ENCODE results near the gene BCL2L15. TPM values are rescaled to one million over a fixed set of nuclear protein-coding genes. Genes with fewer than 3 reads are reported as not detected.

The BCL2L15 gene
- total and polyA plus RNA-seq, 4 donors: 0.04 to 0.70 (median 0.11) TPM

DNA sequence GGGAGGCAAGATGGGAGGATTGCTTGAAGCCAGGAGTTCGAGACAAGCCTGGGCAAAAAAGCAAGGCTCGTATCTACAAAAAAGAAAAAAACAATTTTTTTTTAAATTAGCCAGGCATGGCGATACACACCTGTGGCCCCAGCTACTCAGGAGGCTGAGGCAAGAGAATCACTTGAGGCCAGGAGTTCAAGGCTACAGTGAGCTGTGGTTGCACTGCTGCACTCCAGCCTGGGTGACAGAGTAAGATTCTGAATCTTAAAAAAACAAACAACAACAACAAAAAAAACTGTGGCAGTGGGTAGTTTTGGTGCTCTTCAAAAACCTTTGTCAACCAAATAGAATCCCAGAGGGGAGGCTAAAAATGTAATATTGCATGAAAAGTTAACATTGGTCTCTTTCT, 16.6 kb downstream of the BCL2L15 start (continued):
- no peak for TF ChIP-seq EGR1 (IDR thresholded peaks at IDR 0.05; ENCODE audit: low read depth in 2 of 2)
- no peak for TF ChIP-seq RXRA (IDR thresholded peaks at IDR 0.05)
- no peak for TF ChIP-seq RAD21 (IDR thresholded peaks at IDR 0.05)
- TF ChIP-seq, protein P1, sequence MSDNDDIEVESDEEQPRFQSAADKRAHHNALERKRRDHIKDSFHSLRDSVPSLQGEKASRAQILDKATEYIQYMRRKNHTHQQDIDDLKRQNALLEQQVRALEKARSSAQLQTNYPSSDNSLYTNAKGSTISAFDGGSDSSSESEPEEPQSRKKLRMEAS (IDR thresholded peaks at IDR 0.05): no peak

DNA sequence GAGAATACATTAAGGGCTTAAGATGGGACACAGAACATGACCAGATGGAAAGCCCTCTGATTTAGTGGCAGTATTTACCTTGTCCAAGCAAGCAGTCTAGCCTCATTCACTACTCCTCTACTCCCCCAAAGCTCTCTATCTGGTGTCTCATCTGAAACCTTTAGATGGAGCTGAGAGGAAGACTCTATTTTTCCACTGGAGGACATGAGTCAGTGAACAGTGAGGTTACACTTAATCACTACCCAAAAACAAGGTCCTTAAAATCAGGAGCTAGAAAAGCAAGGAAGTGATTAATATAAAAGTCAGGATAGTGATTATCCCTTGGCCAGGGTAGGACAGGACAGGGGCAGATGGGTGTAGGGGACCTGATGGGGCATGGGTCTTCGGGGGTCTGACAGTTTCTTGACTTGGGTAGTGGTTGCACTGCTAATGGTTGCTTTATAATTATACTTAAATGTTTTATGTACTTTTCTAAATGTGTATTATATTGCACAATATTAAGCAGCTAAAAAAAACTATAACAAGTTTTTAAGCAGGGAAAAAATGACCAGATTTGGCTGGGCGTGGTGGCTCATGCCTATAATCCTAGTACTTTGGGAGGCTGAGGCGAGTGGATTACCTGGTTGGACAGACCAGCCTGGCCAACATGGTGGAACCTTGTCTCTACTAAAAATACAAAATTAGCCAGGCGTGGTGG, 18.8 kb downstream of the BCL2L15 start:
- H3K9me3 ChIP-seq (ENCODE audit: control insufficient read depth in 4 of 4, low read length in 3 of 4): no peaks in the 10 kb centered on the region
- DNase-seq (ENCODE audit: low spot score): no peak
- no peak overlapping the region for H3K4me3 ChIP-seq (ENCODE audit: low read depth in 1 of 3, low read length in 3 of 3)
- no peaks in the 10 kb centered on the region for H3K27me3 ChIP-seq (ENCODE audit: control insufficient read depth in 4 of 4, insufficient read depth in 4 of 4, low read length in 3 of 4)
- WGBS: 94% methylated on average over 4 of the region's 4 CpGs
- H3K9ac ChIP-seq (ENCODE audit: low read depth in 1 of 2, low read length in 2 of 2): no peak overlapping the region
- TF ChIP-seq, protein P2, sequence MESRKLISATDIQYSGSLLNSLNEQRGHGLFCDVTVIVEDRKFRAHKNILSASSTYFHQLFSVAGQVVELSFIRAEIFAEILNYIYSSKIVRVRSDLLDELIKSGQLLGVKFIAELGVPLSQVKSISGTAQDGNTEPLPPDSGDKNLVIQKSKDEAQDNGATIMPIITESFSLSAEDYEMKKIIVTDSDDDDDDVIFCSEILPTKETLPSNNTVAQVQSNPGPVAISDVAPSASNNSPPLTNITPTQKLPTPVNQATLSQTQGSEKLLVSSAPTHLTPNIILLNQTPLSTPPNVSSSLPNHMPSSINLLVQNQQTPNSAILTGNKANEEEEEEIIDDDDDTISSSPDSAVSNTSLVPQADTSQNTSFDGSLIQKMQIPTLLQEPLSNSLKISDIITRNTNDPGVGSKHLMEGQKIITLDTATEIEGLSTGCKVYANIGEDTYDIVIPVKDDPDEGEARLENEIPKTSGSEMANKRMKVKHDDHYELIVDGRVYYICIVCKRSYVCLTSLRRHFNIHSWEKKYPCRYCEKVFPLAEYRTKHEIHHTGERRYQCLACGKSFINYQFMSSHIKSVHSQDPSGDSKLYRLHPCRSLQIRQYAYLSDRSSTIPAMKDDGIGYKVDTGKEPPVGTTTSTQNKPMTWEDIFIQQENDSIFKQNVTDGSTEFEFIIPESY (IDR thresholded peaks at IDR 0.05): no peak
- TF ChIP-seq FOXA2 (IDR thresholded peaks at IDR 0.05) (no peak), RAD21 (IDR thresholded peaks at IDR 0.05) (no peak), HNF4A (conservative IDR thresholded peaks at IDR 0.05) (no peak), RXRA (IDR thresholded peaks at IDR 0.05) (no peak), EGR1 (IDR thresholded peaks at IDR 0.05; ENCODE audit: low read depth in 2 of 2) (no peak), FOXA1 (IDR thresholded peaks at IDR 0.05) (no peak), SP1 (IDR thresholded peaks at IDR 0.05) (no peak), JUND (IDR thresholded peaks at IDR 0.05) (no peak), NR2F2 (IDR thresholded peaks at IDR 0.05) (no peak), TAF1 (conservative IDR thresholded peaks at IDR 0.05) (no peak), GABPA (IDR thresholded peaks at IDR 0.05 in 1 of 2, conservative IDR thresholded peaks at IDR 0.05 in 1 of 2) (no peak), HNF4G (IDR thresholded peaks at IDR 0.05) (no peak), YY1 (IDR thresholded peaks at IDR 0.05) (no peak)
- TF ChIP-seq, protein P1 (IDR thresholded peaks at IDR 0.05): no peak
- TF ChIP-seq, protein P3, sequence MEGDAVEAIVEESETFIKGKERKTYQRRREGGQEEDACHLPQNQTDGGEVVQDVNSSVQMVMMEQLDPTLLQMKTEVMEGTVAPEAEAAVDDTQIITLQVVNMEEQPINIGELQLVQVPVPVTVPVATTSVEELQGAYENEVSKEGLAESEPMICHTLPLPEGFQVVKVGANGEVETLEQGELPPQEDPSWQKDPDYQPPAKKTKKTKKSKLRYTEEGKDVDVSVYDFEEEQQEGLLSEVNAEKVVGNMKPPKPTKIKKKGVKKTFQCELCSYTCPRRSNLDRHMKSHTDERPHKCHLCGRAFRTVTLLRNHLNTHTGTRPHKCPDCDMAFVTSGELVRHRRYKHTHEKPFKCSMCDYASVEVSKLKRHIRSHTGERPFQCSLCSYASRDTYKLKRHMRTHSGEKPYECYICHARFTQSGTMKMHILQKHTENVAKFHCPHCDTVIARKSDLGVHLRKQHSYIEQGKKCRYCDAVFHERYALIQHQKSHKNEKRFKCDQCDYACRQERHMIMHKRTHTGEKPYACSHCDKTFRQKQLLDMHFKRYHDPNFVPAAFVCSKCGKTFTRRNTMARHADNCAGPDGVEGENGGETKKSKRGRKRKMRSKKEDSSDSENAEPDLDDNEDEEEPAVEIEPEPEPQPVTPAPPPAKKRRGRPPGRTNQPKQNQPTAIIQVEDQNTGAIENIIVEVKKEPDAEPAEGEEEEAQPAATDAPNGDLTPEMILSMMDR (IDR thresholded peaks at IDR 0.05; ENCODE audit: low read depth, low read length, missing input control): no peak
- TF ChIP-seq, protein P4, sequence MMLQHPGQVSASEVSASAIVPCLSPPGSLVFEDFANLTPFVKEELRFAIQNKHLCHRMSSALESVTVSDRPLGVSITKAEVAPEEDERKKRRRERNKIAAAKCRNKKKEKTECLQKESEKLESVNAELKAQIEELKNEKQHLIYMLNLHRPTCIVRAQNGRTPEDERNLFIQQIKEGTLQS (IDR thresholded peaks at IDR 0.05): no peak
- TF ChIP-seq, protein P5, sequence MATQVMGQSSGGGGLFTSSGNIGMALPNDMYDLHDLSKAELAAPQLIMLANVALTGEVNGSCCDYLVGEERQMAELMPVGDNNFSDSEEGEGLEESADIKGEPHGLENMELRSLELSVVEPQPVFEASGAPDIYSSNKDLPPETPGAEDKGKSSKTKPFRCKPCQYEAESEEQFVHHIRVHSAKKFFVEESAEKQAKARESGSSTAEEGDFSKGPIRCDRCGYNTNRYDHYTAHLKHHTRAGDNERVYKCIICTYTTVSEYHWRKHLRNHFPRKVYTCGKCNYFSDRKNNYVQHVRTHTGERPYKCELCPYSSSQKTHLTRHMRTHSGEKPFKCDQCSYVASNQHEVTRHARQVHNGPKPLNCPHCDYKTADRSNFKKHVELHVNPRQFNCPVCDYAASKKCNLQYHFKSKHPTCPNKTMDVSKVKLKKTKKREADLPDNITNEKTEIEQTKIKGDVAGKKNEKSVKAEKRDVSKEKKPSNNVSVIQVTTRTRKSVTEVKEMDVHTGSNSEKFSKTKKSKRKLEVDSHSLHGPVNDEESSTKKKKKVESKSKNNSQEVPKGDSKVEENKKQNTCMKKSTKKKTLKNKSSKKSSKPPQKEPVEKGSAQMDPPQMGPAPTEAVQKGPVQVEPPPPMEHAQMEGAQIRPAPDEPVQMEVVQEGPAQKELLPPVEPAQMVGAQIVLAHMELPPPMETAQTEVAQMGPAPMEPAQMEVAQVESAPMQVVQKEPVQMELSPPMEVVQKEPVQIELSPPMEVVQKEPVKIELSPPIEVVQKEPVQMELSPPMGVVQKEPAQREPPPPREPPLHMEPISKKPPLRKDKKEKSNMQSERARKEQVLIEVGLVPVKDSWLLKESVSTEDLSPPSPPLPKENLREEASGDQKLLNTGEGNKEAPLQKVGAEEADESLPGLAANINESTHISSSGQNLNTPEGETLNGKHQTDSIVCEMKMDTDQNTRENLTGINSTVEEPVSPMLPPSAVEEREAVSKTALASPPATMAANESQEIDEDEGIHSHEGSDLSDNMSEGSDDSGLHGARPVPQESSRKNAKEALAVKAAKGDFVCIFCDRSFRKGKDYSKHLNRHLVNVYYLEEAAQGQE (IDR thresholded peaks at IDR 0.05): no peak
- no peaks in the 10 kb centered on the region for H3K4me1 ChIP-seq (ENCODE audit: control insufficient read depth in 4 of 4, insufficient read depth in 4 of 4, low read length in 3 of 4)
- no peak overlapping the region for H3K27ac ChIP-seq (ENCODE audit: low read depth in 1 of 2, low read length in 2 of 2)
- no peaks in the 10 kb centered on the region for H3K36me3 ChIP-seq (ENCODE audit: control insufficient read depth in 4 of 4, insufficient read depth in 3 of 4, low read depth in 1 of 4, low read length in 3 of 4)

Data from liver (tissue), 9 donors.